GM18498 (cell line): Measurements from ENCODE around the gene VASP.

ENCODE experiments used
- ATAC-seq: cut with Tn5 transposase; IDR thresholded peaks from one replicate; pipeline ENCODE4 v1.9.1; 2021; ENCODE audit warnings: mild to moderate bottlenecking, moderate library complexity; ENCODE audit not compliant: unreplicated experiment

Gene VASP

DNA sequence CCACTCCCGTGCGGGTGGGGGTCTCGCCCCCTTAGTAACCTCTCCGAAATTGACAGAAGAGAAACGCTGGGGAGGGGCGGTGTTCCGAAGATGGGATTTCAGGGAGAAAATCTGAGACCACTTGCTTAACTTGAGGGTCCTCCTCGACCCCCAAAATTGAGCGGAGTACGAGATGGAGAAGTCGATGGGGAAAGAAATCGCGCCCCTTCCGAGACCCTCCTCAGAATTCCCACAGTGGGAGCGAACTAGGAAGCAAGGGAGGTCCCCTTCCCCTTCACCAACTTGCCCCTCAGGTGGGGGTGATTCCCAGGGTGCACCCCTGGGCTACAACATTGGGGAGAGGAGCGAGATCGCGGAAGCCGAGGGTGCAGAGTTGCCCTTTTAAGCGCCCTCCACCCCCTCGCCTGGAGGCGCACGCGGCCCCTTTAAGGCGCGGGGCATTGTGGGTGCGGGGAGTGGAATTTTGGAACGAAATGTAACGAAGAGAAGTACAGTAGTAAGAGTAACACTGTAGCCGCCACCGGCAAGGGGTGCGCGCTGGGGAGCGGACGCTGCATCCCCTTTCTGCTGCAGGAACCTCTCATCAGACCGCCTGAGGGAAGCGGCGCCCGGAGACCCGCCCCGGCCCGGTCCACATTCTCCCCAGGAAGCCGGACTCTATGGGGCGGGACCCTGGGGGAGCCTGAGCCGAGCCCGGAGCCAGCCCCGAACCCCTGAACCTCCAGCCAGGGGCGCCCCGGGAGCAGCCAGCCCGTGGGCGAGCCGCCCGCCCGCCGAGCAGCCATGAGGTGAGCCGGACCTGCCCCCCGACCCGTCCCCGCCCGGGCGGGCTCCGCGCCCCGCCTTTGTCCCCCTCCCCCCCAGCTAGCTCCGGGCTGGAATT, at the start of gene VASP:
VASP (plus strand) TSS at position 491 of the 883 bp plus-strand sequence; CDS start at position 784, 293 bp downstream.
- ATAC-seq = peak; percentile 53

DNA sequence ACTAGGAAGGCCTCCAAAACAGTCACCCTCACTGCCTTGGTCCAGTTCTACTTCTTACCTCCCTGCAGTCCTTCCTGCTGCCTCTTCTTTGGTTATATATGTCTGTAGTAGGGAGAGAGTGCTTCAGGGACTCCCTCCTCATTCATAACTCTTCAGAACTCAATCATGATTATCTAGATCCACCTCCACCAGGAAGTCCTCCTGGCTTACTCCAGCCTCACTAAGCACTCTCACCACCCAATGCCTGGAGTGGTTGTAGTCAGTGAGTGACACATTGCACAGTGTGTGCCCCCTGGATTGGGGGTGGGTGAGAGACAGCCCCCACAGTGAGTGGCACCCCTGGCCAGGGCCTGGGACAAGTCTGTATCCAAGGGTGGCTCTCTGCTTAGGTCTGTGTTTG, 49.5 kb upstream of the VASP start:
- no peak for ATAC-seq

DNA sequence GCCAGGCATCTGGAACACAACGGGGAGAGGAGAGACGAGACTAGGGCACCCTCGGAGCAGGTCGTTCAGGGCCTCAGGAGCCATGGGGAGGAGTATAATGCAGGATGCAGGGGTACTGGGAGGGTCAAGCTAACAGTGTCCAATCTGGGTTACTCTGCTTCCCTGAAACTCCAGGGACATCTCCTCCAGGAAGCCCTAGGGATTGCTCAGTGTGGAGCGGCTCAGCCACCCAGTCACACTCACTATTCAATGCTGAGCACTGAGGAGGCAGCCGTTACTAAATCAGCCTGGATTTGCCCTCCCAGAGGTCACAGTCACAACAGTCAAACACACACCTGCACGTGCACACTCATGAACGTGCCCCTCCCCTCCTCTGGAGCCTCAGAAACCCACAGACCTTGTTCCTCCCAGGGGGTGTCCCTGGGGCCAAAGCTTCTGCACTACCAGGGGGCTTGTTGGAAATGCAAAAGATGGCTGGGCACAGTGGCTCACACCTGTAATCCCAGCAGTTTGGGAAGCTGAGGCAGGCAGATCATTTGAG, 46.4 kb upstream of the VASP start:
- no peak for ATAC-seq

DNA sequence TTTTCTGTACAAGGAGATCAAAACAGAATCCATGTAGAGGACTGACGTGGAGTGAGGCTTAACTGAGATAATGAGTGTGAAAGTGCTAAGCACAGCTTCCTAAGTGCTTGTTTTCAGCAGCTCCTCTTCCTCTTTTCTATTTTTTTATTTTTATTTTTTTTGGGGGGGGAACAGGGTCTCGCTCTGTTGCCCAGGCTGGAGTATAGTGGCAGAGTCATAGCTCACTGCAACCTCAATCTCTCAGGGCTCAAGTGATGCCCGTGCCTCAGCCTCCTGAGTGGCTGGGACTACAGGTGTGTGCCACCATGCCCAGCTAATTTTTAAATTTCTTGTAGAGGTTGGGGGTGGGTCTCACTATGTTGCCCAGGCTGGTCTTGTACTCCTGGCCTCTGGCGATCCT, 45.1 kb upstream of the VASP start:
- no peak for ATAC-seq

DNA sequence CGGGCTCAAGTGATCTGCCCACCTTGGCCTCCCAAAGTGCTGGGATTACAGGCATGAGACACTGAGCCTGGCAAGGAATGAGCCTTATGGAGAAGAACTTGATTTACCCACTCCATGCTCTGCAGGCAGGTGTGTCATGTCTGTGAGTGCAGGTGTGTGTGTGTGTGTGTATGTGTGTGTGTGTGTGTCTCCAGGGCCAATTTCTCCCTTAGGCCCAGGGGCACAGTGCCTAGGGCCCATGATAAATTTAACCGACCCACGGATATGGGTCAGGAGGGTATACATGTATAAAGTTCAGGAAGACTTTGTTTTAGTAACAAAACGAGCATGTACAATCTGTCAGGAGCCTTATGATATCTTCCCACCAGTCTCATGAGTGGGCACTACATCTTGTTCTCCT, 44.0 kb upstream of the VASP start:
- ATAC-seq = no peak

DNA sequence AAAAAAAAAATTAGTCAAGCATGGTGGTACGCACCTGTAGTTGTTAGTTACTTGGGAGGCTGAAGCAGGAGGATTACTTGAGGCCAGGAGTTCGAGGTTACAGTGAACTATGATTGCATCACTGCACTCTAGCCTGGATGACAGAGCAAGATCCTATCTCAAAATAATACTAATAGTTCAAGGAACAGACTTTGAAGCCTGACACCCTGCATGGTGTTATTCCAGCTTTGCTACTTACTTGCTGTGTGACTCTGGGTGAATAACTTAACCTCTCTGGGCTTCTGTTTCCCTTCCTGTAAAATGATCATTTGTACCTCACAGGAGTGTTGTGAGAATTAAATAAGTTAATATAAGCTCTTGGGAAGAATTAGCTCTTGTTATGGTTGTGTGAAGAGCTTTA, 43.0 kb upstream of the VASP start:
- ATAC-seq = no peak

DNA sequence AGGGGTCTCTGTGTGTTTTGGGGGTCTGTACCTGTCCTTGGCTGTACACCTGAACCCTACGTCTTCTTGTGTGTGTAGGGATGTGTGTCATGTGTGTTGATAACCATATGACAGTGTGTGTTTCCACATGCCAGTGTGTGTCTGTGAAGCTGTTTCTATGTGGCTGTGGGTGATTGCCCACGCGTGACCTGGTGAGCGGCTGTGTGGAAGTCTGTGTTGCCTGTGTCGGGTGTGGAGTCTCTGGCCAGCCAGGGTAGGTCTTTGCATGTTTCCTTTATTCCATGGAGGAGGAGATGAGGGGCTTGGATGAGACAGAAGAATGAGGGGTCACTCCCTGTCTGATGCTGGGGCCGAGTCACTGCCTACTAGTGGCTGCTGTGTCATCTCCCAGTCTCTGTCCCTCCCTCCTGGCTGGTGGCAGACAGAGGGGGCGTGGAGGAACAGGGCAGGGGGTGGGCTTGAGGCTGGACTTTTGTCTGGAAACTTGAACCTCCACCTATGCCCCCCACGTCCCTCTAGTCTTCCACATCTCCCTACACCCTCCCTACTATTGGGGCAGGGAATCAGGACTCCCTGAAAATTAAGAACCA, 42.3 kb upstream of the VASP start:
- no peak for ATAC-seq

DNA sequence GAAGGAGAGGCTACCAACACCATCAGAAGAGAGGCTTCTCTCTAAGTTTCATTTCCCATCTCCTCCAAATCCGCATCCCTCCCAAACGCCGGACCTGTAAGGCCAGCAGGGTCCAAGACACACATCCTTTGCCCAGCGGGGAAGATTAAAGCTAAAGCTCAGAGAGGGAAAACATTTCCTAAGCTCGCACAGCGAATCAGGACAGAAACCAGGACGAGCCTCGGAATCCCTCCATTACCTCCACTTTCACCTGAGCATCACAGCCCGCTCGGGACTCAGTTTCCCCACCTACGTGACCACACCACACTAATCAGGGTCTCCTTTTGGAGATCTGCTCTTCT, 40.2 kb upstream of the VASP start:
- ATAC-seq = no peak

DNA sequence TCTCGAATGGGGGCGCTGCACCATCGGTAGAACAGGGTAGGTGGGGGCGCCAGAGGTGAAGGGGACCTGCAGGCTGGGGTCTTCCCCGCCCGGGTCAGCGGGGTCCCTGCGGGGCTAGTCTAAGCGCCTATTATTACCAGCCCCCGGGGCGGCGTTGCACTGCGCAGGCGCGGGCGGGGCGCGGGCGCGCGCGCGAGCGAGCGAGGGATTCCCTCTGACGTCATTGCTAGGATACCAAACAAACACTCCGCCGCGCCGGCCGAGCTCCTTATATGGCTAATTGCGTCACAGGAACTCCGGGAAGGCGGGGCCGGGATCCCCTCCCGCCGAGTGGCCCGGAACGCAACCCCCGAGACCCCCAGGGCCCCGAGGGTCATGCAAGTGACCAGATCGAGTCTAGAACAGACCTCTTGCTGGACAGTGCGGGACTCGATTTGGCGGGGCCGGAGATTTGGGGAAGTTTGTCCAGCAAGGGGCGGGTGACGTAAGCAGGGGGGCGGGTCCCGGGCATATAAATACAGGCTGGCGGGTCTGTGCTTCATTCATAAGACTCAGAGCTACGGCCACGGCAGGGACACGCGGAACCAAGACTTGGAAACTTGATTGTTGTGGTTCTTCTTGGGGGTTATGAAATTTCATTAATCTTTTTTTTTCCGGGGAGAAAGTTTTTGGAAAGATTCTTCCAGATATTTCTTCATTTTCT, 39.7 kb upstream of the VASP start, which contains the start of gene FOSB:
FOSB (plus strand) TSS at position 541 of the 703 bp plus-strand sequence. CDS start 591 bp downstream, outside the sequence.
- ATAC-seq = peak; percentile 54

DNA sequence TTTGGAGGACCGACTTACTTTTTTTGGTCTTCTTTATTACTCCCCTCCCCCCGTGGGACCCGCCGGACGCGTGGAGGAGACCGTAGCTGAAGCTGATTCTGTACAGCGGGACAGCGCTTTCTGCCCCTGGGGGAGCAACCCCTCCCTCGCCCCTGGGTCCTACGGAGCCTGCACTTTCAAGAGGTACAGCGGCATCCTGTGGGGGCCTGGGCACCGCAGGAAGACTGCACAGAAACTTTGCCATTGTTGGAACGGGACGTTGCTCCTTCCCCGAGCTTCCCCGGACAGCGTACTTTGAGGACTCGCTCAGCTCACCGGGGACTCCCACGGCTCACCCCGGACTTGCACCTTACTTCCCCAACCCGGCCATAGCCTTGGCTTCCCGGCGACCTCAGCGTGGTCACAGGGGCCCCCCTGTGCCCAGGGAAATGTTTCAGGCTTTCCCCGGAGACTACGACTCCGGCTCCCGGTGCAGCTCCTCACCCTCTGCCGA, 39.1 kb upstream of the VASP start:
- peak; percentile 13 for ATAC-seq

DNA sequence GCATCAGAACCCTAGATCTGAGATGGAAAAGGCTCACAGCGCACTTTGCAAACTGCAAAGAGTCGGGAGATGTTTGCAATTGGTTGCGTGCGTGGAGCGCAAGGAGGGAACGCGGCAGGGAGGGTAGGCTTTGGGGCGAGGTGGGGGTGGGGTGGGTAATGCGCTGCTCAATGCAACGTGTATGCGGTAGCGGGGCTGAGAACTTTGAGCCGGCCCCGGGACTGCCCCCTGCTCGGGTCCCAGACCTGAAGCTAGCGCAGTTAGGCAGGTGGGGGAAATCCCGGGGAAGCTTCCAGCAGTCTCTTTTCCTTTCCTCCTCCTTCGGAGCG, 38.5 kb upstream of the VASP start:
- peak; percentile 17 for ATAC-seq

DNA sequence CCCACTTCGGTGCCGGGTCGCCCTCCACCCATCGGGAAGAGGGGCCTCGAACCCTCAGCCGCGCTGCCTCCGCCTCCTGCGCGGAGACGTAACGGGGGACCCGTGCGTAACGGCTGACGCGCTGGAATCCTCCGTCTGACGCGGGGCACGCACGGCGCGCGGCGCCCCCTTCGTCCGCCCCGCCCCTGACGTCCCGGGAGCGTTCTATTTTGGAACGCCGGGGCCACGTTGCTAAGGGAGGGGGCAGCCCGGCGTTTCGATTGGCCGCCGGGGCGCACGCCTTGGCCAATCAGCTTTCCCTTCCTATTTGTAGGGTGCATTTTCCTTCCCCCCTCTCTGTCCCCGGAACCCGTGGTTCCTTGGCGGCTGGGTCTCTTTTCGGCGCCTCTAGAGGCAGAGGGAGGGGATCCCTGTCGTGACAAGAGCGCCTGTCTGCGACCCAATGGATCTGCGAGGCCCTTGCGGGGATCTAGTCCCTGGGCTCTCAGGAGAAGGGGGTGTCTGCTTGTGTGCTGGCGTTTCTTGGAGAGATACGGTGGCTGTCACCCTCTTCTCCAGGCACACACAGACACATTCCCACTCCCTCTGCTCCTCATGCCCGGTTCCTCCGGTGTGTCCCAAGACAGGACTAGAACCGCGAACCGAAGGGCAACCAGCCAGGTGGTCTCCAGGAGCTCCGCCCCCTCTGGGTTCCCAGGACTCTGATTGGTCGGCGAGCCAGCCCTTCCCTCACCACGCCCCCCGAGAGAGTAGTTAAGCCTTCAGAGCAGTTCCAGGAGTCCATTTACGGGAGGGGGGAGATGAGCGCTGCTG, 37.9 kb upstream of the VASP start:
- ATAC-seq = peak; percentile 54

DNA sequence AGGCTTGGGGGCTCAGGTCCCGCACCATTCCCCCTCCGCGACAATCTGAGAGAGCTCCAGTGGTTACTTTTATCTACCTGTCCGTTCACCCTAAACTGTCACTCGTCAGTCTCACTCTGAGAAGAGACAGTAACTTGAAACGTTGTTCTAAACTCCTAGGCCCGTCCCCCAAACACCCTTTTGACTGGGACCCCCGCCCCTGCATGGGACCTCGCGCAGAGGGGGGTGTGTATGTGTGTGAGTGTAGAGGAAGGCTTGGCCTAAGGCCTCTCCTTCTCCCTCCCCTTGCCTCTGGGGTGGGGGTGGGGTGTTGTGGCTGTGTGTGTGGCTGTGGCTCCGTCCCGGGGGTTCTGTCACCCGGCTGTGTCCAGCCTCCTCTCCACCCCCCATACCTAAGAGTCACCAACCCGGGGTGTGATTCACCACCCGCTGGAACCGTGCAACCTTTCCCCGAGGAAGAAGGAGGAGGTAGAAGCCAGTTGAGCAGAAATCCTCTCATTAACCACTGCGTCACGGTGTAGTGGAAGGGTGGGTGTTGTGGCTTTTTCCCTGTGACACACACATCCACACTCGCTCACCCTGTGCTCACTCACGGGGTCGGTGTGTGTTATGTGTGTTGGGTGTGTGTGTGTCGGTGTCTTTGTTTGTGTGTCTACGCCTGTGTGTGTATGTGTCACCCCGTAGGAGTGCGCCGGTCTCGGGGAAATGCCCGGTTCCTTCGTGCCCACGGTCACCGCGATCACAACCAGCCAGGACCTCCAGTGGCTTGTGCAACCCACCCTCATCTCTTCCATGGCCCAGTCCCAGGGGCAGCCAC, 37.1 kb upstream of the VASP start:
- no peak for ATAC-seq

DNA sequence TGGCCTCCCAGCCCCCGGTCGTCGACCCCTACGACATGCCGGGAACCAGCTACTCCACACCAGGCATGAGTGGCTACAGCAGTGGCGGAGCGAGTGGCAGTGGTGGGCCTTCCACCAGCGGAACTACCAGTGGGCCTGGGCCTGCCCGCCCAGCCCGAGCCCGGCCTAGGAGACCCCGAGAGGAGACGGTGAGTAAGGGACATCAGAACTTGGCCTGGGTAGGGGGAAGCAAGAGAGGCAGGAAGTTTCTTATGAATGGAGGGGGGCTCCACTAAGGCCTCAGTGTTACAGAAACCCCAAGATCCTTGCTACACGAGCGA, 36.6 kb upstream of the VASP start:
- no peak for ATAC-seq

DNA sequence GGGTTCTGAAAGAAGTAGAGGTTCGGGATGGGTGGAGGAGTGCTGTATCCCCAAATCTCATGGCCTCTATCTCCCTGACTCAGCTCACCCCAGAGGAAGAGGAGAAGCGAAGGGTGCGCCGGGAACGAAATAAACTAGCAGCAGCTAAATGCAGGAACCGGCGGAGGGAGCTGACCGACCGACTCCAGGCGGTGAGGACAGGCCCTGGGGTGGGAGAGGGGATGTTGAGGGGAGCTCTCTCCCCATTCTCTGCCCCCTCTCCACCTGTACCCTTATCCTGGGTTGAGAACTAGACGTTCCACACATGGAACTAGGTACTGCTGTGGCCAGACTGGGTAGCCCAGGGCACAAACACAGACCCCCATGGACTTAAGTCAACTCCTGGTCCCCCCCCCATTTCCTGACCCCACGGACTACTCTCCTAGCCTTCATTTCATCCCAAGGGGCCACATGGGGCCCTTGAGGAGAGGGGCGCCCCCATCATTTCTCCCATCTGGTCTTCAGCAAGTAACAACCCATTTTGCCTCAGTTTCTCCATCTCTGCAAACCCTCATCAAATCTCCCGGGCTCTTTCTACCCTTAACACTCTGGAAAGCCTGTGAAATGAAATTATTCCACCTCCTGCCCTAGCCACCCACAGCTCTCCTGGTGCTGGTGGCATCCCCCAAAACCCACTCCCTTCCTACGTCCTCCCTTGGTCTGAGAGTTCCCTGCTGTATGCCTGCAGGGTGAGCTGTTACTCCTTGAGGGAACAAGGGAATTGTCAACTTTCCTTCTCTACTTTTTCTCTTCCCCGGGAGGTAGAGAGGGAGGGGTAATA, 36.0 kb upstream of the VASP start:
- no peak for ATAC-seq

DNA sequence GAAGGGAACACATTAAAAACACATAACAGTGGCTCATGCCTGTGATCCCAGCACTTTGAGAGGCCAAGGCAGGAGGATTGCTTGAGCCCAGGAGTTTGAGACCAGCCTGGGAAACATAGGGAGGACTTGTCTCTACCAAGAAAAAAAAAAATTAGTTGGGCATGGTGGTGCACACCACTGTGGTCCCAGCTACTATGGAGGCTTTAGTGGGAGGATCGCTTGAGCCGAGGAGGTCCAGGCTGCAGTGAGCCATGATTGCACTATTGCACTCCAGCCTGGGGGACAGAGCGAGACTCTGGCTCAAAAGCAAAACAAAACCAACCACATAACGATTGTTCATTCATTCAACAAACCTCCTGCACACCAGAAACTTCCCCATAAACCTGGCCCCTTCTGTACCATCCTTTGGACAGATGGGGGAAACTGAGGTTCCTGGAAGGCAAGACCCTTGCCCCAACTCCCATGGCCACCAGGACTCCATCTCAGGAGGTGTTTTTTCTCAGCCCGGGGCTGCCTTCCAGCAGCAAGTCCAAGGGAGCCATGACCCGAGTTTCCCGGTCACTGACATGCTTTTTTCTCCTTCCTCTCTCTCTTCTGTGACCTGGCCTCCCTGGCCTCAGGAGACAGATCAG, 35.2 kb upstream of the VASP start:
- no peak for ATAC-seq

DNA sequence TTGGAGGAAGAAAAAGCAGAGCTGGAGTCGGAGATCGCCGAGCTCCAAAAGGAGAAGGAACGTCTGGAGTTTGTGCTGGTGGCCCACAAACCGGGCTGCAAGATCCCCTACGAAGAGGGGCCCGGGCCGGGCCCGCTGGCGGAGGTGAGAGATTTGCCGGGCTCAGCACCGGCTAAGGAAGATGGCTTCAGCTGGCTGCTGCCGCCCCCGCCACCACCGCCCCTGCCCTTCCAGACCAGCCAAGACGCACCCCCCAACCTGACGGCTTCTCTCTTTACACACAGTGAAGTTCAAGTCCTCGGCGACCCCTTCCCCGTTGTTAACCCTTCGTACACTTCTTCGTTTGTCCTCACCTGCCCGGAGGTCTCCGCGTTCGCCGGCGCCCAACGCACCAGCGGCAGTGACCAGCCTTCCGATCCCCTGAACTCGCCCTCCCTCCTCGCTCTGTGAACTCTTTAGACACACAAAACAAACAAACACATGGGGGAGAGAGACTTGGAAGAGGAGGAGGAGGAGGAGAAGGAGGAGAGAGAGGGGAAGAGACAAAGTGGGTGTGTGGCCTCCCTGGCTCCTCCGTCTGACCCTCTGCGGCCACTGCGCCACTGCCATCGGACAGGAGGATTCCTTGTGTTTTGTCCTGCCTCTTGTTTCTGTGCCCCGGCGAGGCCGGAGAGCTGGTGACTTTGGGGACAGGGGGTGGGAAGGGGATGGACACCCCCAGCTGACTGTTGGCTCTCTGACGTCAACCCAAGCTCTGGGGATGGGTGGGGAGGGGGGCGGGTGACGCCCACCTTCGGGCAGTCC, 34.5 kb upstream of the VASP start:
- ATAC-seq = no peak

DNA sequence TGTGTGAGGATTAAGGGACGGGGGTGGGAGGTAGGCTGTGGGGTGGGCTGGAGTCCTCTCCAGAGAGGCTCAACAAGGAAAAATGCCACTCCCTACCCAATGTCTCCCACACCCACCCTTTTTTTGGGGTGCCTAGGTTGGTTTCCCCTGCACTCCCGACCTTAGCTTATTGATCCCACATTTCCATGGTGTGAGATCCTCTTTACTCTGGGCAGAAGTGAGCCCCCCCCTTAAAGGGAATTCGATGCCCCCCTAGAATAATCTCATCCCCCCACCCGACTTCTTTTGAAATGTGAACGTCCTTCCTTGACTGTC, 34.0 kb upstream of the VASP start:
- ATAC-seq = no peak
